OCI-LY1 (cell line): Measurements from ENCODE around the gene WDR75.

Experiments
- EZH2 ChIP-seq: fragments of 200-600 bp; sonication (generic), shearing (Covaris generic); IDR thresholded peaks from 2 replicates; pipeline ENCODE4 v1.8.0; 2017; ENCODE audit warnings: borderline replicate concordance, mixed run types, mild to moderate bottlenecking, antibody characterized with exemption, low read length, moderate library complexity, mixed read lengths
- TF ChIP-seq, protein P1 (sequence below): fragments of 200-600 bp; sonication (generic), shearing (Covaris generic); IDR thresholded peaks from 2 replicates; pipeline ENCODE4 v1.5.1; 2017; ENCODE audit warnings: mild to moderate bottlenecking, antibody characterized with exemption, low read length, moderate library complexity, mixed read lengths

DNA sequence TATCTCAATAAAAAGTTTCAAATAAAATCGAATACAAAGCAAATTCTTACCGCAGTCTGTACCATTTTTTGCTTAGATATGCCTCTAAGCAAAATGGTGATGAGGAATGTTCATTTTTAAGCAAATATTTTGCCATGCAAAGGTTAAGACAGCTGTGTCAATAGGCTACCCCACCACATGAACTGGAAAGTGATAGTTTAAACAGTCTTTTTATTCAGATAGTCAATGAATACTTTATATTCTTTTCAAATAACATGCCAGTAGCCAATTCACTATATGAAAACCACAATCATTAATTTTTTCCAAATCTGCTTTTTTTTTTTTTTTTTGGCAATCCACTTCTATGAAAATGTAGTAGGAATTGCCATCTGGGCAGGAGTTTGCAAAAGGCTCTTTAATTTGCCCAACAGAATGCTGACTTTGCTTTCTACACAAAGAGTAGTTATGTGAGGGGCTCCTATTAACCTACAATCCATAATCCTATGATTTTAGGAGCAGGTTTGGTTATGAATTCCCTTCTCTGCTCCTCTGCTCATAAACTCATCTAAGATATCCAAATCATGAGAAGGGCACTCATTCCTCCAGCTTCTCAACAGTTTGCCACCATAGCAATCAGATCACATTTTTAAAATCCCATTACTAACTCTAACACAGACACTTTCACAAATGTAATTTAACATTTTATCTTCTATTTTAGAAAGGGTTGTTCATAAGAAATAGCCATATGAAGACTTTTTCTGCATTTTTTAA, 70.1 kb downstream of the WDR75 start:
- TF ChIP-seq, protein P1, sequence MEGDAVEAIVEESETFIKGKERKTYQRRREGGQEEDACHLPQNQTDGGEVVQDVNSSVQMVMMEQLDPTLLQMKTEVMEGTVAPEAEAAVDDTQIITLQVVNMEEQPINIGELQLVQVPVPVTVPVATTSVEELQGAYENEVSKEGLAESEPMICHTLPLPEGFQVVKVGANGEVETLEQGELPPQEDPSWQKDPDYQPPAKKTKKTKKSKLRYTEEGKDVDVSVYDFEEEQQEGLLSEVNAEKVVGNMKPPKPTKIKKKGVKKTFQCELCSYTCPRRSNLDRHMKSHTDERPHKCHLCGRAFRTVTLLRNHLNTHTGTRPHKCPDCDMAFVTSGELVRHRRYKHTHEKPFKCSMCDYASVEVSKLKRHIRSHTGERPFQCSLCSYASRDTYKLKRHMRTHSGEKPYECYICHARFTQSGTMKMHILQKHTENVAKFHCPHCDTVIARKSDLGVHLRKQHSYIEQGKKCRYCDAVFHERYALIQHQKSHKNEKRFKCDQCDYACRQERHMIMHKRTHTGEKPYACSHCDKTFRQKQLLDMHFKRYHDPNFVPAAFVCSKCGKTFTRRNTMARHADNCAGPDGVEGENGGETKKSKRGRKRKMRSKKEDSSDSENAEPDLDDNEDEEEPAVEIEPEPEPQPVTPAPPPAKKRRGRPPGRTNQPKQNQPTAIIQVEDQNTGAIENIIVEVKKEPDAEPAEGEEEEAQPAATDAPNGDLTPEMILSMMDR: no peak
- no peak for TF ChIP-seq EZH2
